Dedifferentiated amniotic fluid mesenchymal stem cell (primary cell): Measurements from ENCODE around the gene ZNF121.

ENCODE experiments used
- DNase-seq: peaks from one replicate; pipeline ENCODE4 v3.0.0-alpha.2; 2016; ENCODE audit errors: extremely low spot score

Gene ZNF121

GRCh38 chr19:9538183-9539058 is 45.9 kb downstream of the ZNF121 start, which contains the start of gene ZNF426:
Gene ZNF426 (minus strand): TSS chr19:9538645. CDS start chr19:9536232, 2,413 bp downstream.
- DNase-seq: peak; percentile 94

DNA sequence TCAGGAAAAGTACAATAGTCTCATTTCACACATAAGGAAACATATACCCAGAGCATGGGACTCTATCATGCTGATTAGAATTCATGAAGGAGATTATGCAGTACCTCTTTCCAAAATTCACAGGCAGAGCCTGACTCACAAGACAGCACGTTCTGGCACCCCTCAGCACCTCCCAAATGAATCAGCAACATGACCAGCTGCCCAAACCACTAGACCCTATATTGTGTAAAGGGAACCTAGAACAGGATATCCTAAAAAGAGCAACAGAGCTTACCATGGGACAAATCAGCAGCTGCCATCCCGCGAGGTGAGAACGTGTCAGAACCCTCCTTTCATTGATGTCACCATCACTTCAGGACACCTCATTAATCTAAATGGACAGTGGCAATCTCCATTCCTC is 48.4 kb downstream of the ZNF121 start:
- no peak for DNase-seq

GRCh38 chr19:9531933-9532332 is 52.4 kb downstream of the ZNF121 start:
- DNase-seq: no peak

DNA sequence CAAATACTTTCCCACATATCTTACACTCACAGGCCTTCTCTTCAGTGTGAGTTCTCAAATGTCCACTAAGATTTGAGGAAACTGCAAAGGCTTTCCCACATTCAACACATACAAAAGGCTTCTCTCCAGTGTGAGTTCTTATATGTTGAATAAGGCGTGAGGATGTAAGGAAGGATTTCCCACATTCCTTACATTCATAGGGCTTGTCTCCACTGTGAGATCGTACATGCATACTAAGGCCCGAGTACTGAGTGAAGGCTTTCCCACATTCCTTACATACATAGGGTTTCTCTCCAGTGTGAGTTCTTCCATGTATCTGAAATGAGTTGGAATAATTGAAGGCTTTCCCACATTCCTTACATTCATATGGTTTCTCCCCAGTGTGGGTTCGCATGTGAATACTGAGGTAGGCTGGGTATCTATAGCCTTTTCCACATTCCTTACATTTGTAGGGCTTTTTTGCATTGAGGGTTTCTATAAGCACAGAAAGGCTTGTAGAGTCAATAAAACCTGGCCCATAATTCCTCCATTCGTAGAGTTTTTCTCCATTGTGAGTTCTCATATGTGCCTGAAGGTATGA is 55.5 kb downstream of the ZNF121 start:
- DNase-seq: no peak

- no peak for DNase-seq
Observed at GRCh38 chr19:9523885-9524474, 60.3 kb downstream of the ZNF121 start.
